DND-41 (cell line): Measurements from ENCODE around the gene ZDHHC18.

ENCODE experiments used
- EZH2 ChIP-seq: IDR thresholded peaks from 3 replicates; pipeline ENCODE4 v1.6.1; 2012; ENCODE audit warnings: borderline replicate concordance, low read depth, mild to moderate bottlenecking, moderate library complexity, low read length, inconsistent platforms; ENCODE audit not compliant: severe bottlenecking
- TF ChIP-seq, protein P1 (sequence below): IDR thresholded peaks from 2 replicates; pipeline ENCODE4 v1.5.1; 2012; ENCODE audit warnings: borderline replicate concordance, low read length, moderate library complexity, mild to moderate bottlenecking; ENCODE audit not compliant: poor library complexity, severe bottlenecking; ENCODE audit errors: extremely low read depth

DNA sequence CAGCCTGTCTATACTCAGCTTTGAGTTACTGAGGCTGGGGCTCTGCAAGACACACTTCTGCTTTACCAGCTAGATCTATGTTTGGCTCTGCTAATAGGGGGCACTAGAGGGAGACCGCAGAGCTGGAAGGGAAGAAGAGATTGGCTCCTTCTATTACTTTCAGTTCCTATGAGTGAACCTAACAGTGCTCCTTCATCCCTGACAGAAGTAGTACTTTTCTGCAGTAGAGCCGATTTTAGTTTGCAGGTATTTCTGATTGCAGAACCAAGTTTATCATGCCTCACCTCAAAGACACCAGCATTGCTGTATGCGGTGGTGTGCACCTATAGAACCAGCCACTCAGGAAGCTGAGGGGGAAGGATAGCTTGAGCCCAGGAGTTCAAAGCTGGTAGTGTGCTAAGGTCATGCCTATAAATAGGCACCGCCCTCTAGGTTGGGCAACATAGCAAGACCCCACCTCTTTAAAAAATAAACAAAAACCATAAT, 5.7 kb upstream of the ZDHHC18 start:
- TF ChIP-seq, protein P1, sequence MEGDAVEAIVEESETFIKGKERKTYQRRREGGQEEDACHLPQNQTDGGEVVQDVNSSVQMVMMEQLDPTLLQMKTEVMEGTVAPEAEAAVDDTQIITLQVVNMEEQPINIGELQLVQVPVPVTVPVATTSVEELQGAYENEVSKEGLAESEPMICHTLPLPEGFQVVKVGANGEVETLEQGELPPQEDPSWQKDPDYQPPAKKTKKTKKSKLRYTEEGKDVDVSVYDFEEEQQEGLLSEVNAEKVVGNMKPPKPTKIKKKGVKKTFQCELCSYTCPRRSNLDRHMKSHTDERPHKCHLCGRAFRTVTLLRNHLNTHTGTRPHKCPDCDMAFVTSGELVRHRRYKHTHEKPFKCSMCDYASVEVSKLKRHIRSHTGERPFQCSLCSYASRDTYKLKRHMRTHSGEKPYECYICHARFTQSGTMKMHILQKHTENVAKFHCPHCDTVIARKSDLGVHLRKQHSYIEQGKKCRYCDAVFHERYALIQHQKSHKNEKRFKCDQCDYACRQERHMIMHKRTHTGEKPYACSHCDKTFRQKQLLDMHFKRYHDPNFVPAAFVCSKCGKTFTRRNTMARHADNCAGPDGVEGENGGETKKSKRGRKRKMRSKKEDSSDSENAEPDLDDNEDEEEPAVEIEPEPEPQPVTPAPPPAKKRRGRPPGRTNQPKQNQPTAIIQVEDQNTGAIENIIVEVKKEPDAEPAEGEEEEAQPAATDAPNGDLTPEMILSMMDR = peak; percentile 50
- TF ChIP-seq EZH2 = no peak
